Measurements from ENCODE around the gene RAB26.

Gene RAB26

GRCh38 chr16:2181952-2182351 is 33.5 kb downstream of the RAB26 start:
- no peak for DNase-seq

DNA sequence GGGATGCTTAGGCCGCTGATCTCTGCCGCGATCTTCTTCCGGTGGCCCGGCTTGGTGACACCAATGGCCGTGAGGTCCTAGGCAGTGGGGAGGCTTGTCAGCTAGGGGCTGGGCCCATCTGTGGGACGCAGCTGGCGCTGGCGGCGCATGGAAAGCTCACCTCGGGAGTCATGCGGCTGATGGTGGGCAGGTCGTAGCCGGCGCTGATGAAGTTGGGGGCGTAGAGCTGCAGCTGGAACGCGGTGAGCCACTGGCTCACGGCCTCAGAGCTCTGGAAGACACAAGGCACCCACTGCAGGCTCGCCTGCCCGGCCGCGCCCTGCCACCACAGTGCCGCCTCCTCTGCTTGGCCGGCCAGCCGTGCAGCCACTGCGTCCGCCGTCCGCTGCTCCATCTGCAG is 35.2 kb downstream of the RAB26 start:
- no peak for DNase-seq

- DNase-seq = no peak
Observed at GRCh38 chr16:2184346-2184745, 35.9 kb downstream of the RAB26 start.

- no peak for DNase-seq
Observed at GRCh38 chr16:2184962-2185361, 36.5 kb downstream of the RAB26 start.

DNA sequence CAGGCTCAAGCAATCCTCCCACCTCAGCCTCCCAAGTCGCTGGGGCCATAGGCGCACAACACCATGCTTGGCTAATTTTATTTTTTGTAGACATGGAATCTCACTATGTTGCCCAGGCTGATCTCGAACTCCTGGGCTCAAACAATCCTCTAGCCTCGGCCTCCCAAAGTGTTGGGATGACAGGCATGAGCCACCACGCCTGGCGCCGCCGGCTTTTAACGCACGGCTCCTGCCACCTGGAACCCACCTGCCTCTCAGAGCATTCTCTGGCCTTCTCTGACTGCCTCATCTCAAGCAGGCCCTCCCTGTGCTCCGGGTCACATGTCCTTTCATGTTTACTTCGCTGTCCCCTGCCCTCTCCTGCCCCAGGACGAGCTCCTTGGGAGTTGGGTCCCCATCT is 37.6 kb downstream of the RAB26 start:
- no peak for DNase-seq

- no peak for DNase-seq
Observed at GRCh38 chr16:2186505-2186904, 38.1 kb downstream of the RAB26 start.

- no peak for DNase-seq
Observed at GRCh38 chr16:2187212-2187611, 38.8 kb downstream of the RAB26 start.

DNA sequence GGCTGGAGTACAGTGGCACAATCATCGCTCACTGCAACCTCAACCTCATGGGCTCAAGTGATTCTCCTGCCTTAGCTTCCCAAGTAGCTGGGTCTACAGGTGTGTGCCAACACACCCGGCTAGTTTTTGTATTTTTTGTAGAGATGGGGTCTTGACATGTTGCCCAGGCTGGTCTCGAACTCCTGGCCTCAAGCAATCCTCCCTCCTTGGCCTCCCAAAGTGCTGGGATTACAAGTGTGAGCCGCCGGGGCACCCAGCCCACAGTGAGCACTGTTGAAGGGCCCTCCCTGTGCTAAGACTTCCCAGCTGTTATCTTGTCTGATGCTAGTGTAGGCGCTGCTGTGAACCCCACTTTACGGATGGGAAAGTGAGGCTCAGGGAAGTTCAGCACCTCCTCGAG is 40.0 kb downstream of the RAB26 start:
- DNase-seq = no peak

GRCh38 chr16:2189252-2189893 is 40.9 kb downstream of the RAB26 start:
- no peak for DNase-seq

DNA sequence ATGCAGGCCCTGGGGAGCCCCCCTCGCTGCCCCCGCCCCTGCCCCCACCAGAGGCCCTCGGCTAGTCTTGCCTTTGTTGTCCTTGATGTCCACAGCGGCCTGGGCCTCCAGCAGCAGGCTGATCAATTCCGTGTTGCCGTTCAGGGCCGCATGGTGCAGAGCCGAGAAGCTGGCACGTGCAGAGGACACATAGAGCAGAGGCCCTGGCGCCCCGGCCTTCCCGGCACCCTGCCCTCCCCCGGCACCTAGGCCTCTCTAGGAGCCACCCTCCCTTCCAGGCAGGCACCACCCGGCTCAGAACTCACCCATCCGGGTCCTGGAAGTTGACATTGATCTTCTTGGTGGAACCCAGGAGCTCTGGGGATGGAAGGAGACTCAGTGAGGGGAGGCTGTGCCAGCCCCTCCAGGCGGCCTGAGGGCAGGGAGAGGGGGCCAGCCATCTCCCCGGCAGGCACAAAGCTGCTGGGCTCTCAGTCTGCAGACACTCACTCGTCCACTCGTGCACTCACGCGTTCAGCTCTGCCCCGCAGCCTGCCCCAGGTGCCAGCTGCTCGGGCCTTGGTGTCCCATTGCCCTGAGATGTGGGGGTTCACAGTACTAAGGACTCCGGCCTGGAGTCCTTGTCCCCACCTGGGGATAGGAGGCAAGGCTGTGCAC is 41.7 kb downstream of the RAB26 start:
- no peak for DNase-seq

GRCh38 chr16:2190659-2191445 is 42.4 kb downstream of the RAB26 start:
- no peak for DNase-seq

DNA sequence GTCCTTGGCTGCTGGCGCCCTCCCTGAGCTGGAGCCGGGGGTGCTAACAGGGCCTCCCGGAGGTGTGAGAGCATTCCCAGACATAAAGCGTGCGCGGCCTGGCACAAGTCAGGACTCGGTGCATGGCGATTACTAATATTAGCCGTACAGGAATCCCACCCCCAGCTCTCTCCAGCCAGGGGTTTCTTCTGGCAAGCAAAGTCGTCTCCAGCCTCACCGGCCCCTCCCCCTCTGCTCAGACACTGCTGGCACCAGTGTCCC is 43.0 kb downstream of the RAB26 start:
- no peak for DNase-seq

DNA sequence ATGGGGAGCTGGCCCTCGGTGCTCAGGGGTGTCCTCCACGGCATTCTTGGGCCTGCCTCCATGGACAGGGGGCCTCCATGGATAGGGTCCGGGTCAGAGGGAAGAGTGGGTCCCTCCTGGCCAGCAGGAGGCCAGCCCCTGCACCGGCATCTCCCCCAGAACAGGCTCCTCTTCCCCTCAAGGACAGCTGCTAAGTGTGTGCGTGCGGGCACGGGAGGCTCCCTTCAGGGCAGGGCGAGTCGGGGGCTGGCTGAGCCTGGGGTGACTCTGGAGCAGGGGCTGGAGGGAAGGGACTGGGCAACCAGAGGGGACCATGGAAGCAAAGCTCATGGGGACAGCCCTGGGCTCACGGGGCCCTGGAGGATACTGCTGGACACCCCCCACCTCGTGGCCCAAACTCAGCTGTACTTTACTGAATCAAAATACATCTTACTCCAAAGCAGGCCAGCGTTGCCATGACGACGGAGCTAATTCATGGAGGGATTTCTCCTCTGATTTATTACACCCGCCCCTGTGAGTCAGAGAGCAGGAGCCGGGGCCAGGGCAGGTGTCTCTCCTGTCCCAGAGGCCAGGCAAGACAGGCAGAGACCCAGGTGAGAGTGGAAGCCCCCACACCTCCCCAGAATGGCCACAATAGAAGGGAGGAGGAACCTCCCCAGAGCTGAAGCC is 45.9 kb downstream of the RAB26 start:
- DNase-seq = no peak

GRCh38 chr16:2194852-2195321 is 46.5 kb downstream of the RAB26 start:
- DNase-seq = peak; percentile 27

- no peak for DNase-seq
Observed at GRCh38 chr16:2195322-2196161, 47.1 kb downstream of the RAB26 start.

DNA sequence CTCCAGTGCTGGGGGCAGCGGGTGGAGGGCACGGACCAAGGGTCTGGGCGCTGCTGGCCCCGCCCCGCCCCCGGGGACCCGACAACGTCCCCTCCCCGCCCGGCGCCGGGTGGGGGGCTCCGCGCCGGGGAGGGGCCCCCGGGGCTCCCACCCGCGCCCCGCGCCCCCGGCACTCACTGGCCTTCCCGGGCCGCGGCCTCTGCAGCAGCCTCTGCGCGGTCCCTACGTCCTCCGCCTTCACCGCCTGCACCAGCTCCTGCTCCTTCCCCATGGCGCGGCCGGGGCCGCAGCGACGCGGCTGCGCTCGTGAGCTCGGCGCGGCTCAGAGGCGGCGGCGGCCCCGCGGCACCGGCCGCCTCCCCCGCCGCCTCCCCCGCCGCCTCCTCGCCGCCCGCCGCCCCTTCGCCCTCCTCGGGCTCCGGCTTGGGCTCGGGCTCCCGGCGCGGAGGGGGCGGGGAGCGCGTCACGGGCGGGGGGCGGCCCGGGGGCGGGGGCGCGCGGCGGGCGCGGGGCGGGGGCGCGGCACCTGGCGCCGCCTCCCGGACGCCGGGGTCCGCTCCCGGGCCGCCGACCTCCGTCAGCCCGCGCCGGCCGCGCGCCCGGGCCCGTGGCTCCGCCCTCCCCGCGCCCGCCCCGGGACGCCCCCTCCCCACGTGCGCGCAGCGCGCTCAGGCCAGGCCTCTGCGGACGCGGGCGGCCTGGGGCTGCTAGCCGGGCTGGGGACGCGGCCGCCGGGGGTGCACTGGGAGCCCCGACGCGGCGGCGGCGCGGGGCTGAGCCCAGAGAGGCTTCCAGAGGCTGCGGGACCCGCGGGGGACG is 47.9 kb downstream of the RAB26 start, which contains the start of gene CASKIN1:
CASKIN1 (minus strand) TSS at position 444 of the 819 bp plus-strand sequence; CDS start at position 271, 173 bp downstream.
- peak; percentile 33 for DNase-seq

GRCh38 chr16:2196981-2197511 is 48.6 kb downstream of the RAB26 start:
- no peak for DNase-seq

DNA sequence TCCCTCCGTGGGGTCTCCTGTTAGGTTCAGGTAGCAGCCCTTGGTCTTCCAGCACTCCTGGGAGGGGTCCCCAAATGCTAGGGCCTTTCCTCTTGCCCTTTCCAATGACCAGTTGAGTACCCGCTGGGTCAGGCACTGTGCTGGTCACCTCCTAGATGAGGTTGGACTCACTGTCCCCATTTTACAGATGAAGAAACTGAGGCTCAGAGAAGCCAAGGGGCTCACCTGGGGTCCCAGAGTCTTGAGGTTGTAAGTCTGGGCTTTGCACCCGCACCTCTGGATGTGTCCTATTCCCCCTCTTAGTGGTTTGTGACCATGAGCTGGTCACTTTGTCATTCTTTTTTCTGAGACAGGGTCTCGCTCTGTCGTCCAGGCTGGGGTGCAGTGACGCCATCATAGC is 49.3 kb downstream of the RAB26 start:
- no peak for DNase-seq

DNA sequence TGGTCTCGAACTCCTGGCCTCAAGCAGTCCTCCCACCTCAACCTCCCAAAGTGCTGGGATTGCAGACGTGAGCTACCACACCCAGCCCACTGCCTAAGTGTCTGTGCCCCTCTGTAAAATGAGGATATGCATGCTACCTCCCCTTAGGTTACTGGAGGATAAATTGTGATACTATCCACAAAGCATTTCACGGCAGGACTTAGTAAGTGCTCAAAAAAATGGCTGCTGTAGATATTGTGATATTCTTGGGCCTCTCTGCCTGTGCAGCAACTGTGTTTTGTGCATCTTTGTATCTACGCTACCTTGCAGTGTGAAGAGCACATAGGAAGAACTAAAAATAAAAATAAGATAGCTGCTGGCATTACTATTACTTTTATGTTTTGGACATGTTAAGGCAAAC is 49.9 kb downstream of the RAB26 start:
- no peak for DNase-seq

GRCh38 chr16:2199095-2199494 is 50.7 kb downstream of the RAB26 start:
- no peak for DNase-seq

GRCh38 chr16:2199621-2200139 is 51.3 kb downstream of the RAB26 start:
- no peak for DNase-seq
